Stimulated activated CD4-positive, alpha-beta T cell treated with anti-CD3 and anti-CD28 coated beads, Interleukin-15, amount 100 ng/mL, for 48 hours (primary cell): ENCODE data around the gene KCNMA1.

ENCODE experiments used
- DNase-seq, 2 donors: peaks; one replicate each; pipeline ENCODE4 v3.0.0-alpha.2; 2020; ENCODE audit warnings: low read depth in 2 of 2

Gene KCNMA1

DNA sequence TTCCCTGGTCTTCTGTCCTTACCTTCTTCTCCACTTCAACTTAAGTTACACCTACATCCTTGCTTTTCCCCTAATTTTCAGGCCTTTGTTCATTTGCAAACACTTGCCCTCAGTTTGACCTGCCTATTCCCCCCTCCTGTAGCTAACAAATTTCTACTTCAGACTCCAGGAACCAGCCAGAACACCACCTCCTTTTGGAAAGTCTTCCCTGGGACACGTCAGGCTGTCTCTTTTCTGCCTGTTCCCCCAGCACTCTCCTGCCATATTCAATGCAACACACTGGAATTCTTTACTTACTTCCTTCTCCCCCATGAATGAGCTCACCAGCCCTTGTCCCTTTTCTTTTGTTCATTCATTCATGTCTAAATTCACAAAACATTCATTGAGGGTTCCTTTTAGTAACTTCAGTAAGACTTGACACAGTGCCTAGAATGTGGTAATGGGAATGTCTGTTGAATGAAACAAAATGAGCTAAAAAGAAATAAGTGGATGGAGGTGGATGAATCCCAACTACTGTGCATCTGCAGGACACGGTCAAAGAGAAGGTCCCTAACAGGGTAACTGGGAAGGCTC, 478.0 kb downstream of the KCNMA1 start:
- DNase-seq = no peak

DNA sequence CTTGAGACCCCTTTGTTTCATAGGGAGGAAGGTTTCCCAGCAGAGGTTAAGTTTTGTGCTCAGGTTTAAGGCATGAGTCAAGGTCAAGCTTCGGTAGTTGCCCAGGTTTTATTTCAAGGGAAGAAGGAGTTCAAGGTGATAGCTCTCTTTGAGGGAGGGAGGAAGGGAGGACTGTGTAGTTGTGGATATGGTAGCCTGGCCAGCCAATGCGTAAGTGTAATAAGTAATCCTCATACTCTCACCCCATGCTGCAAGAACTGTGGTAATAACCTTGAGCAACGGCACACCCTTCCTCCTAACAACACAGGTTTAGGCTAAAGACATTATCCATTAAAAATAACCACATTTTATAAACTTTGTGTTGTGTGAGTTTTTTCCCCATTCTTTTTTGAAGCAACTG, 478.9 kb downstream of the KCNMA1 start:
- DNase-seq = no peak

DNA sequence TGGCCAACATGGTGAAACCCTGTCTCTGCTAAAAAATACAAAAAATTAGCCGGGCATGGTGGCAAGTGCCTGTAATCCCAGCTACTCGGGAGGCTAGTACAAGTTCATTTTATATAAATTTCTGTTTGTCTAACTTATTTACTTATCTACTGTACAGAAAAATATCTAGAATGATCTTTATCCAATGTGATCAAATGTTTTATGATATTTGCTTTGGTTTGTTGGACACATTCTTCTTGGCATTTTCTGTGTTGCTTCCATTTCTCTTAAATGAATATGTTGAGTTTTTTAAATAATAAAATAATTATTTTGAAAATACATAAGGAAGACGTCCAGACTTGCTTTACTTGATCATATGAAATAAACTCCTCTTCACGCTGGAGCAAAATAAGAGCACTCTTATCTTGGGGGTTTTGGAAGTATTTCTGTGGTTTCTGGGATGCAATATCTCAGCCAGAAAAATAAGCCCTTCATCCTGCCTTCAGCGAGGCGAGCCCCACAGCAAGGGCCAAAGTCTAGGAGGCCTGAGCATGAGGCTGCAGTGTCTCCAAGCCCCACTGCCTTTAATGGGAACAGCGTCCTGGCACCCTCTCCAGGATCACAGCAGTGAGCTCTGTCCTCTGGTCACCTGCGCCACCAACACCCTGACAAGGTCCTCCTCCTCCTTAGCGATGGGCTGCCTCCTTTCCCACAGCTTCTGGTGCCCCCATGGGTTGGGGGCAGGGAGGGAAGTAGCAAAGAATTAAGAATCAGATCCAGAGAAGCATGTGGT, 480.2 kb downstream of the KCNMA1 start:
- no peak for DNase-seq

DNA sequence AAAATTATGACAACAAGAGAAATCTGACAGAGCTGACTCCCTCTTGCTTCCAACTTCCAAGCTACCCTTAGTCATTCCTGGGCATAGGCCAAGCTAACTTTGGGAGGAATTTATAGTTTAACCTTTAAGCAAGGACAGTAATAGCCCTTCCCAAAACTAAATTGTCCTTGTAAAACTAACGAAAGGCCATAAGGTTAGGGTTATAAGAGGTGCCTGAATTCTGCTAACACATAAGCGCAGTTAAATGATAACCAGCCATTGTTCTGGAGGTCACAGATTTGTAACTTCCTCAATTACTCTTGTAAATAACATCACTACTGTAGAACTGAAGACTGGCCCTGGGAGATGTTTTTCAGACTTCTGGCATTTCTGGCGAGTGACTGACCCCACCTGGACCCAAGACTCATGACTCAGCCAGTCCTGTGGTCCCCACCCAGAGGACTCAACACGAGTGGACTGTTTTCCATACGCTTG, 481.2 kb downstream of the KCNMA1 start:
- no peak for DNase-seq

DNA sequence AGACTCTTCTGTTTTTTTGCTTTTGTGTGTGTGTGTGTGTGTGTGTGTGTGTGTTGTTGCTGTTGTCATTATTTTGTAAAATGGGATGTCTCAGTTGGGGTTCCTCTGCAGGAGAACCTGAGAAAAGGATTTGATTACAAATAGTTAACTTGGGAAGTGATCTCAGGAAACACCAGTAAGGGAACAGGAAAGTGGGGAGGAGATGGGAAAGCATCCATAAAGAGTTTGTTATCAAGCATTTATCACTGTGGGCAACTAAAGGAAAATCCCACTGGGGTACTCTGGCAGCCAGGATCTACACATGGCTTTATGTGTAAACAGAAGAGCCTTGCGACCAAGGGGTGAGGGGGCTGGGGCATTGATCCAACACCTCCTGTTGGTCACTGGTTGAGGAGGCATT, 485.4 kb downstream of the KCNMA1 start:
- DNase-seq = no peak

DNA sequence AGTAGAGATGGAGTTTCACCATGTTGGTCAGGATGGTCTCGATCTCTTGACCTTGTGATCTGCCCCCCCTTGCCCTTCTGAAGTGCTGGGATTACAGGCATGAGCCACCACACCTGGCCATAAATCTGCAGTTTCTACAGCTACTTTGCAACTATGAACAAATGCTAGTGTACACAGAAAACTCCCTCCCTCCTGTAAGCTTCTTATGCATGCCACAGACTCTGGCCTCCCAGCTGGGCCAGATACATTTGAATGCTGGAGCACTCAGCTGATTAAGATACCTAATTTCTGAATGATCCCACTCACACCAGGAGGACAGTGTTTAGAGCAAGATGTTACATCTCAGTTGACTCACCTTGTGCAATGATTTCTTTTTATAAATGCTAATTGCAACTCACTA, 486.2 kb downstream of the KCNMA1 start:
- DNase-seq = no peak

DNA sequence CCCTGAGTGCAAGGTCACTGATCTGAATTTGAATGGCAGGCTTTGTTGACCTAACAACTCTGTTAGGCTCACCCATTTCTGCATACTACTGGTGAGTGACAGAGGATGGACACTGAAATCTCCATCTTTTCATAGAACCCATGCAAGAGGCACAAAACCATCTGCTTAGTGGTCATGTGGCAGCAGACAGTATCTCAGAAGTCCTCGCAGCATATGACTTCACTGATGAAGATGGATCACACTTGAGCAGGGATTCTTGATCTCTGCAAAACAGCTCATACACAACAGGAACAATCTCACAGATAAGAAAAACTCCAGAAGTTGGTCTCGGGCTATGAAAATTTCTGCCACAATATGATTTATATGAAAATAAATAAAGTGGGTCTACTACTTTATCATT, 487.9 kb downstream of the KCNMA1 start:
- DNase-seq = no peak

DNA sequence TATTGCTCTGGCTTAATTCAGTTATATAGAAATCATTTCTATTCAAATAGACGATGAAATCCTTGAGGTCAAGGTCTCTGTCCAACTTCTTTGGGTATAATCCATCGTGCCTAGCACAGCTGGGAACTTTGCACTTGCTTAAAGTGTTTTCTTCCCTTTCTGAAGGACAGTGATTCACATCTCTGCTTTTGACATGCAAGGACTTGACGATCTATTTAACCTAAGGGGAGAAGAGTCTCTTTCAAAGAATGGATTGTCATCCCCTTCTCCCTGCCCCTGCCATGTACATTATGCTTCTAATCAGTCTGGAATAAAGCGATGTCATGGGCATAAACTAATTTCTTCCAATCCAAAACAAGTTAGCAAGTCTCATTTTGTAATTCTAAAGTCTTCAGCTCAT, 488.6 kb downstream of the KCNMA1 start:
- no peak for DNase-seq

DNA sequence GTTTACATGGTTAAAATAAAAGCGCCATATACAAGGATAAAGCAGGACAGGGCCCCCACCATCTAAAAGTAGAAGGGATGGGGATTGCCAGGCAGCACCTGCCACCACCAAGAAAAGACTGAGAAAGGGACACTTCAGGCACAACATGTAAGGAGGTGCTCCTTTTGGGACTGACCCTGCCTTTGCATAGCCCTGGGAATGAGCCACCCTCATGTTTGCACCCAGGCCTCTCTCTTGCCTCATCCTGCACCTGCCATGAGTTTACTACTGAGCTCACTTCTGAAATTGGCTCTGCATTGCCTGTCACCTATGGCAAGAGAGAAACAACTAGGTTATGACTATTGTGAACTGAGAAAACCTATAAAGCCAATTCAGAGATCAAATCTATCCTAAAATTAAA, 489.7 kb downstream of the KCNMA1 start:
- DNase-seq = no peak

DNA sequence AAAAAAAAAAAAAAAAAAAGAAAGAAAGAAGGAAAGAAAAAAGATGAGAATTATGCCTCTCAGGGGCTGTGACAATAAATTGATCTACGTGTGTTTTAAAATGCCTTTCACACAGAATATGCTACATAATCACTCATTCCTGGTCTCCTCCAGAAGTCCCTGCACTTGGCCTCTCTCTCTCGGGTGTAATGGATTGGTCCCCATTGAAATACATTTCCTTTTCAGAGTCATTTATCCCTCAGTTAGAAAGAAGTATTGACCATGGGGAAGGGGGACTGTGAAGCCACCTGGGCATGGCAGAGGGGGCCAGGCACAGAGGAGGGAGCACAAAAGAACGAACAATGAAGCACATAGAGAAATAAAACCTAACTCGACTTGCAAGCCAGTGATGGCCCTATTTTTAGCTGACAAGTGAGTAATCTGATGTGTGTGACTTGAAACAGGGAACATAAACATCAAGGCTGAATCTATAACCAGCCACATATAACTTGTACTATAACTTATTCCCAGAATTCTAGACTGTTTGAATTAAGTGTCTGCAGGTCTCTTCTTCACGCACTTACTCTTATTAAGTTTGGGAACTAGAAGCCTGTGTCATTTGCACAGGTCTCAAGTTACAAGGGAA, 490.8 kb downstream of the KCNMA1 start:
- DNase-seq = no peak

DNA sequence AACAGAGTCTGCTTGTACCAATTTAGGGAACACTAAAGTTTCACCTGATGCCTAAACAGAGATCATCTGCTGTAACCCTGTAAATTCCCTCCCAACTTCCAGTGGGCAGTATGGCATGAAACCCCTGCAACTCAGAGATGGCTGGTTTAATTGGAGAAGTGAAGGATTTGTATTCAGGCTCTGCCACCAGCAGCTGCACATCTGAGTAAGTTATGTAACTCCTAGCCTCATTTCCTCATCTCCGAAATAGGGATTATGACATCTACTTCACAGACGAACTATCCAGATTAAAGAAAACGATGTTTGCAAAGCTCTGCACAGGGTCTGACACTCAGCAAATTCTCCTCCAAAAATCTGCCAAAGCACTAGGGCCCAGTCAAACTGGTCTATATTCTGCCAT, 493.0 kb downstream of the KCNMA1 start:
- no peak for DNase-seq

DNA sequence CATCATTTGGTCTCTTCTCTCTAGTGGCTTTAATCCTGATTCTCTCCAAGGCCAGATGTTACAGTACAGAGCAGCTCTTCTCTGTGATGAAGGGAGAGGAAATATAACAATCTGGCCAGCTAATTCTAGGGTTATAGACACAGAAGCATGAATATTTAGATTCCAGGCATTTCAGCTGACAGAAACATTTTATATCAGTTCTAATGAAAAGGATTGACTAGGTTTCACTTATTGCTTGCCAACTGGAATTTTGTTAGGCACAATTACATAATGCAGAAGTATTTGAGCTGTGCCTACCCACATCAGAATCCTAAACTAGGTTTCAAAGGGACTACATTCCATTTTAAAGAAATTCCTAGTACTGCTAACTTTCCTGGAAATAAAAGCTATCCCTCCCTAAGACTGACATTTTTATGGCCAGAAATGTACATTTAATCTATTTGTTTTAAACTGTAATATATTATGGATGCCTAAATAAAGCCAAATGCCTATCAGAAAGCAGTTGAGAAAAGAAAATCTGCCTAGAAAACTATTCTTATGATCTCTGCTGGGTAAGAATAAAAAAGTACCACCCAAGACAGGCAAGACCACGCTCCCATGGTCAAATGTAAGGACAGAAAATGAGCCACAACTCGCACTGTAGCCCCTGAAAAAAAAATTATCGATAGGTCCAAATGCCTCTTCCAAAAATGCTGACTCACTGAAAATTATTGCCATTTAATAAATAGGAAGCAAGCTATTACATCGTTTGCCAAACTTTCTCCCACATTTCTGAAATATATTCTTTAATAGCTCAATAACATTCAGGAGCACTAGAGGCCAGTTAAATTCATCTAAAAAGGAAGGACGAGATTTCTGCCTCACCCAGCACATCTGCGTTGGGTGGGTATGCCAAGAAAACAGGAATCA, 498.1 kb downstream of the KCNMA1 start:
- DNase-seq = no peak

DNA sequence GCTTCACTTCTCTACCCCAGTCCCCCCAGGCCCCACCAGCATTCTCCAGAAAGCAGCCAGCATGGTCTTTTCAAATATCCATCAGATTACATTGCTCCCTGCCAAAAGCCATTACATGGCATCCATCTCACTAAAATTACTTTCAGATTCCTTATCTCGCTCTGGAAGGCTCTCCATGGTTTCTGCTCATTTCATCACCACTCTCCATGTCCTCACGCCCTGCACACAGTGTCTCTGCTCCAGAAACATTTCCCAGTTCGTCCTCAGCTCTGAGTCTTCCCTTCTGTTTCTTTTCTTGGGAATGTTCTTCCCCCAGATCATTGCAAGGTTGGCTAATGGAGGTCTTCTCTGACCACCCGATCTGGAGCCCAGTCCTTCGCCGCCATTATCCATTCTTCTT, 499.1 kb downstream of the KCNMA1 start:
- no peak for DNase-seq

DNA sequence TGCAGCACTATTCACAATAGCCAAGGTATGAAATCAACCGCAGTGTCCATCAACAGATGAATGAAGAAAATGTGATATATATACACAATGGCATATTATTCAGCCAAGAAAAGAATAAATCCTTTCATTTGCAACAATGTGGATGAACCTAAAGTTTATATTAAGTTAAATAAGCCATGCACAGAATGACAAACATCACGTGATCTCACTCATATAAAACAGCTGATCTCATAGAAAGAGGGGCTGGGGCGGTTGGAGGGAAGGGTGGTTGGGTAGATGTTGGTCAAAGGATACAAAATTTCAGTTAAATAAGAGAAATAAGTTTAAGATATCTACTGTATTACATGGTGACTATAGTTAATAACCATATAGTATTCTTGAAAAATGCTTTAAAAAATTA, 502.1 kb downstream of the KCNMA1 start:
- no peak for DNase-seq

DNA sequence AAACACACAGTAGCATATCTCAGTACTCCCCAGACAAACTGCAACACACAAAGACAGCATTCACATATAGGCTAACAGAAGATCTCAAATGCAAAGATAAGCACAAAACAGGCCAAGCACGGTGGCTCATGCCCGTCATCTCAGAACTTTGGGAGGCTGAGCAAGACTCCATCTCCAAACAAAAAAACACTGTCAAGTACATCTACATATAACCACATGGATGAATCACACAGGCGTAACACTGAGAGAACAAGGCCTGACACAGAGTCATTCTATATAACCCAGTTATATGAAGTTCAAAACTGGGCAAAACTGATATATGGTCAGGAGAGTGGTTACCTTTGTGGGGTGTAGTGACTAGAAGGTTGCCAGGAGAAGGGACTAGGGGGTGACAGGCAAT, 506.4 kb downstream of the KCNMA1 start:
- DNase-seq = no peak

DNA sequence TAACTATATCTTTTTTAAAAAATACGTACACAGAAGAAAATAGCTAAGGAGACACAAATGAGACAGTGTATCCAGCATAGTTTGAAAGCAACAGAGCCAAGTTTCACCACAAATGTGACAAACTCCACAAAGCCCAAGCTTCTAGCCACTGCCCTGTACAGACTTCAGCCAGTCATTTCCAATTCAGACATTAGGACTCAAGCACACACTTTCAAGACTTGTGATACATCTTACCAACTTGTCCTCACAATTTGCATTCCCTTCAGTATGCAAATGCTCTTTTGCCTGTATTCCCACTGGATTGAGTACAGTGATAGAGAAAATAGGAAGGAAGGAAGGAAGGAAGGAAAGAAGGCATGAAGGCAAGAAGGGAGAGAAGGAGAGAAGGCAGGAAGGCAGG, 510.4 kb downstream of the KCNMA1 start:
- DNase-seq = no peak

DNA sequence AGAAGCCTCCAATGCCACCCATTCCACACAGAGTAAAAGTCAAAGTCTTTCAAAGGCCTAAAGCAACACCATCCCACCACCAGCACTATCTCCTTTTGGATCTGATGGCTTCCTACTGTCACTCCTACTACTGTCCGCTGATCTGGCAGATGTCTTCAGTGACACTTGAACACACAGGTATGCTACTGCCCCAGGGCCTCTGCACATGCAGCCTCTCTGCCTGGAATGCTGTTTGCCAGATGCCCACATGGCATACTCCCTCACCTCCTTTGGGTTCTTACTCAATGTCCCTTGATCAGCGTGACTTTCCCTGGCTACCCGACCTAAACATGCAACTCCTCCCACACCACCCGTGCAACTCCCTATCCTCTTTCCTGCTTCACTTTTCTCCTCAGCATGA, 512.4 kb downstream of the KCNMA1 start:
- no peak for DNase-seq

DNA sequence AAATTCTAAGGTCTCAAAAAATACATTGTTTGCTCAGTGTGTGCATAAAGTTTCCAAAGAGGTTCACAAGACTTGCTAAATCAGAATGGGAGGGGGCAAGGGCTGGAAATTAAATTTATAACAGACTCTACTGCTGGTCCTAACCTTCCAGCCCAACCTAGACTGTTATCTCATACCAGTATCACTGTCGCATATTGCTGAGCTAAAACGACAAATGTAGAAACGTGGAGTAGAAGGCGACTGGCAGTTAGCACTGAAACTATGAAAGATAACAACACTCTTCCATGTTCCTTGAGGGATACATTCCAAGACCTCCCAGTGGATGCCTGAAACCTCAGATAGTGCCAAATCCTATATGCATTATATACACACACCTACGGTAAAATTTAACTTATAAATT, 514.3 kb downstream of the KCNMA1 start:
- DNase-seq = no peak

DNA sequence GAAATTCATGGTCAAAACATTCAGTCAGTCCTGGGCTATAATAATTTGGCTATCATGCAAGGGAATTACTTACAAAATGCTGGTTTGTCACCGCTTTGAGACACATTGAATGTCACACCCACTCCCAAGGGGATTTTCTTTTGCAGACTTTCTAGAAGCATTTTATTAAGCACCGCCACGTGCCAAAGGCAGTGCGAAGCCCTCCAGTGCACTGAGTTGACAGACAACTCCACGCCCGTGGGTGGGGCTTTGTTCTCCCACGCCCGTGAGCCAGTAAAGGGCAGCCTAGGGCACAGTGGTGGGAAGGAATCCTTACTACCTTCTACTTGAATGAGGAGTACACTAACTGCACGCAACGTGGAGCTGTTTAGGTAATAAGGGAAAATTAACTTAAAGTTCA, 515.8 kb downstream of the KCNMA1 start:
- no peak for DNase-seq

DNA sequence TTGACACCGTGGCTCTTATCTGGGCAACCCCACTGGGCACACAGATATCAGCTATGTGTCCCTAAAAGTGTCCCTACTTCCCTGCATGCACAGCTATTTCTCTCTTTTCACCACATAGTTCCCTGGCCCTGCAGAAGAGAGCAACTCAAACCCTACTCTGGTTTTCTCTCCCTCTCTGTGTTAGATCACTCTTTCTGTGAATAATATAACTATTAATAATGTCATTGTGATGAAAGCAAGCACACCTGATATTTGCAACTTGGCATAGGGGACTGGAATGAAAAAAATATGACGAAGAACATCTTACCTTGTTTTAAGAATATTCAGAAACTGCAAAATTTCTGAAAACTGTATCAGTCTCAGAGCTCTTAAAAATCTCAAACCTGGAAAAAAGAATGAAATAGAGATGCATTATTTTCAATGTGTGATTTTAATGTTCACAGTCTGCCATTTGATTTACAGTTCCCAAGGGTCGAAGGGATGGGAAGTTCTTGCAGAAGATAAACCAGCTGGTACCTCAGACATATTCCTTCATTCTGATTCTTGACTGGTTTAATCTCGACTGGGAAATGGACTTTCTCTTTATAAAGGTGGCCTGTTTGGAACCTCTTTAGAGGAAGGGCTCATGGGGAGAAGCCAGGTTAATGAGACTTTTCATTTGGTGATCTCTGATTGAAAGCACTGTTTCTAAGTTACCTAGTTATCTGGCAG, 516.8 kb downstream of the KCNMA1 start:
- DNase-seq = no peak

DNA sequence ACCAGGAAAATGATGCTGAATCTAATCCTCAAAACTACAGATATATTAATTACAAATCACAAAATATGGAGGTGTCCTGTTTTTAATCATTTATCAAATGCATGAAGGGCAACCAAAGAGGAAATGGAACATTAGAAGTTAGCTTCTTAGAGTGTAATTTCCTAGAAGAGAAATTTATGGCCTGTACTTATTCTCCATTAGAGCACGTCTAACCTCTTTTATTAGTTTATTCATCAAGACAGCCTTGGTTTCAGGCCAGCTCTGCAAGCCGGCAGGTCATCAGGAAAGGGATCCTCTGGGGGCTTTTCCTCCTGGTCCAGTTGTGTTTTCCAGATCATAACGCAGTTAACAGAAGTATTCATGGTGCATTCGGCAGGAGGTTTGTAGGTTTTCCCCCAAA, 517.6 kb downstream of the KCNMA1 start:
- DNase-seq = no peak
